Measurements from ENCODE around the gene PIGQ.

PIGQ gene

GRCh38 chr16:569445-570254 is at the start of gene PIGQ:
Gene PIGQ (plus strand): TSS chr16:569968. CDS start chr16:574075, 4,107 bp downstream.
- DNase-seq = no peak

DNA sequence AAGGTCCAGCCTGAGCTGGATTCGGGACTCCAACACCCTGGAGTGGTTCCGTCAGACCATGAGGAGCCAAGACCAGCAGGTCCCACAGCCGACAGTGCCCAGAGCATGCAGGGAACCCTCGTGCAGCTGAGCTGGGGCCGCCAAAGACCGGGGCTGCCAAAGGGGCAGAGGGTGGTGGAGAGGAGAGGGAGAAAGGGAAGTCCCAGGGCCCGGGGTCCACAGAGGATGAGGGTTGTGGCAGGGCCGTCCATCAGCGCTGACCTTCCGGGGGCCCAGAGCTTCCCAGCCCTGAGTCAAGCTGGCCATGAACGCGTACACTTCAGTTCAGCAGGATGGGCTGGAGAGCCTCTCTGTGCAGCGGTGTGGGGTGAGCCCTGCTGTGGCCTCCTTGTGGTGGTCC is 48.9 kb upstream of the PIGQ start:
- DNase-seq = no peak

GRCh38 chr16:521381-522210 is 48.2 kb upstream of the PIGQ start:
- no peak for DNase-seq

- no peak for DNase-seq
These were observed 47.3 kb upstream of the PIGQ start for GRCh38 chr16:522320-523096.

DNA sequence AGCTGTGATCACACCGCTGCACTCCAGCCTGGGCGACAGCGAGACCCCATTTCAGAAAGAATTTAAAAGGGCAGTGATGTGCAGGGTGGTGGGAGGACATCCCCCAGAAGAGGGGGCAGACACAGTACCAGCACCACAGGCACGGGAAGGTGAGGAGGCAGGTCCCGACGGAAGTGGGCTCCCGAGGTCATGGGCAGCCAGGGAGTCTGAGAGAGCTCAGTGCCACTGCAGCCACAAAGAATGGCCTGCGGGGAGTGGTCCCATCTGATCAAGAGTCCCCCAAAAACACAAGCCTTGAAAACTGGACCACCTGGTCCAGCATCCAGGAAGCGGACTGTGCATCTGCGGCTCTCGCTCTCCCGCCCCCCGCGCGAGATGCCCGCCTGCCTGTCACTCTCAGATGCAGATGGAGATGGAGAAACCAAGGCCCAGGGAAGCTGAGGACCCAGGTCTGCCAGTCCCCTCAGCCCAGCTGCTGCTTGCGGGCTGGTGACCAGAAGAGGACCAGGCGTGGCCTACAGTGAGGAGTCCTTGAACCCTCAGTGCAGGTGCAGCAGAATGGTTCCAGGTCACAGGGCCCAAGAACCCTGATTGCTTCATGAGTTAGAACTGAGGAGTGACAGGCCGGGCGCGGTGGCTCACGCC is 46.5 kb upstream of the PIGQ start:
- no peak for DNase-seq

- DNase-seq = no peak
These were observed 45.3 kb upstream of the PIGQ start for GRCh38 chr16:524274-525040.

DNA sequence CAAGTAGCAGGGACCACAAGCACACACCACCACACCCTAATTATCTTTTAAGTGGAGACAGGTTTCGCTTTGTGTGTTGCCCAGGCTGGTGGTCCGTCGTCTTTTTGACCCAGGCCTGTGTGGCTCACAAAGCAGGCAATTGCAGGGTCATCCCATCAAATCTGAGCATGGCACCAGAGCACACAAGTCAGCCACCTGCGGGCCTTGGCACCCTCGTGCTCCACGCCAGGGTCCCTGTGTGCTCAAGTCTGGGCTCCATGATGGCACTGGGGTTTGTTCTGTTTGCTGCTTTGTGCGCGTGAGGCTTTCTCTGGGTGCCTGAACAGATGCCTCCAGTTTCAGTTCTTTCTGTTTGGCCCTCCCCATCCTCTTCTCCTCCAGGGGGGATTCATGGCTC is 44.6 kb upstream of the PIGQ start:
- DNase-seq = no peak

DNA sequence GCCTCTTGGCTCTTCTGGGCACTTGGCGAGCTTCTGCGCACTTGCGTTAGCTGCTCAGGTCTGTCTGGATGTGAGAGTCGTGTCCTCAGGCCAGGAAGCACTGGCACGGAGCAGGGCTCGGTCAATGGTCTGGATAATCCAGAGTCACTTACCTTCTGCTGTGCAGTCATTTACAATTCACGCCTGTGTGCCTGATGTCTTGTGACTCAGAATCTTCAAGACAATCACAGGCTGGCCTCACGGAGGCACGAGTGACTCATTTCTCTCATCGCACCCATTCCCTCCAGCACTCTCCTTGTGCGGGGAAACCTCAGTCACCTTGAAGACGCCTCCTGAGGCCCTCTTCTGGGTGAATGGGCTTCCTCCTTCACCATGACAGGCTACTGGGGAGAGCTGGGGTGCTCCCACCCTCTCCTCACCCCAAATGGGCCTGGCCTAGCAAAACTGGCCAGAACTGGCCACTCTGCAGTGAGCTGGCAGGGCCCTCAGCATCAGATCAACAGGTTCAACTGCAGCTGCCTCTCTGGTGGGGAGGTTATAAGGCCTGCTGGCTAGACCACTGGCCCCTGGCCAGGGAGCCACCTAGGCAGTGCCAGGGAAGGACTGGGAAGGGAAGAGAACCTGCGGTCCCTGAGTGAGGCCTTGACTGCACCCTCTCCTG is 44.1 kb upstream of the PIGQ start:
- no peak for DNase-seq

DNA sequence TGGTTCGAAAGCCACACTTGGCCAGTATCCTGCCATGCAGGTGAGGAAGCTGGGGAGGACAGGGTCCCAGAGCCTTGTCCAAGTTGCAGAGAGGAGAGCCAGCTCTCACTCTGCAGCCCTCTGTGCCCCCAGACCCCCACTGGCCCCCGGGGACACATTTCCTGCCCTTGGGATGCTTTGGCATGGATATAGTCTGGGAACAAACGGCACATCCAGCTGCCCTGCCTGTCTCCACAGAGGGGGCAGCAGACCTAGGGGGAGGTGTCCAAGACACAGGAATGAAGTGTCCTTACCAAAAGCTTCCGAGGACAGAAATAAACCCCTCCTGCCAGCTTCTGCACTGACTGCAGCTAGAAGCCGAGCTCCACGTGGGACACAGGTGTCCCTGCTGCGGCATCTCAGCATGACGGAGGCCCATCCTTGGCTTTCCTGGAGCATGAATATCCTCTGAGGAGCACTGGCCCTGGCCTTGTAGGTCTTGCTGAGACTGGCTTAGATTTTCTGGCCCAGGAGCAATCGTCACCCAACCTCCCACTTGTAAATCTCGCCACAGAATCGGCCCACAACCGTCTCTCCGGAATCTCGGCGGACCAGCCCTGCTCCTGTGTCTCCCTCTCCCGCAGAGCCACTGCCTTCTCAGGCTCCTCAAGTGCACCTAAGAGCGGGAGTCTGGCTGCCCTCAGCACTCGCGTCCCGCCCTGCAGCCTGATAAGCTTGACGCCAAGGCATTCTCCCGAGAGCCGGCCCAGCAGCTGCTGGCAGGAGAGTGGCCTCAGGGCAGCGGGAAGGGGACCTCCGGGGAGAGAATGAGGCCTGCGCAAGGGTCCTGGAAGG is 43.4 kb upstream of the PIGQ start:
- no peak for DNase-seq

GRCh38 chr16:527015-527903 is 42.5 kb upstream of the PIGQ start, which contains the start of gene CAPN15:
Gene CAPN15 (plus strand): TSS chr16:527712. CDS start chr16:546839, 19,127 bp downstream.
- peak; percentile 50 for DNase-seq

DNA sequence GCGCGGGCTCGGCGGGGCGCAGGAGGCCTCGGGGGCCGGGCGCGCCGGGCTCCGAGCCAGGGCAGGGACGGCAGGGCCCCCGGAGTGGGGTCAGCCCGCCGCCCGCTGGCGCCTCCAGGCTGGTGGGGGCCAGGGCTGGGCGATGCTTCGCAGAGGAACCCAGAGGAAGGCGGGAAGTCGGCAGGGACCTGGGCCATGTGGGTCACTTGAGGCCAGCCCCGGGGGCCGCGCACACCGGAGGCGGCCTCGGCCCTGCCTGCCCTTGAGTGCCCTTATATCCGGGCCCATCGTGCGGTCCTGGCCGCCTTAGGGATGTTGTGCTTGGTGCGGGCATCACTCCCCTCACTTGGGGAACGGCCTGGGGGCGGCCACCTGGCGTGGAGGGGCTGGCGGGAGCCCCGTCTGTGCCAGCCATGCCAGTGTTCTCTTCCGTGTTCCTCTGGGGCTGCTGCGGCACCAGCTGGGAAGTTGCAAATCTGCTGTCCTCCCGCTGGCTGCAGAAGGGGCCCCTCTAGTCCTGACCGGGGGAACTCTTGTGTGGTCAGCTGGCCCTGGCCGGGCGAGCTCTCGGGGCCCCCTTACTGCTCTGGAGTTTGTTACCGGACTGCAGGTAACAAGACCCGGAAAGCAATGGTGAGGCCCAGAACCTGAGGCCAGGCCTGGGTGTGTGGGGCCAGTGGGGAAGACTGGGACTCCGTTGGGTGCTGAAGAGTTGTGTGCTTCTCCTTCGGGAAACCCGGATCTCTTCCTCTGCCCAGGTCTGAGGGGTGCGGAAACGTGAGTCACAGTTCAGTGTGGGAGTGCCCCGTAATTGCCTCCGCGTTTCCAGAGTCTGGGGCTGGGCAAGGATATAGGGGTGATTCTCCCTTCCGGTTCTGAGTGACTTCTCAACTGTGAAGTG is 41.4 kb upstream of the PIGQ start:
- no peak for DNase-seq

GRCh38 chr16:529012-529575 is 40.7 kb upstream of the PIGQ start:
- DNase-seq = no peak

DNA sequence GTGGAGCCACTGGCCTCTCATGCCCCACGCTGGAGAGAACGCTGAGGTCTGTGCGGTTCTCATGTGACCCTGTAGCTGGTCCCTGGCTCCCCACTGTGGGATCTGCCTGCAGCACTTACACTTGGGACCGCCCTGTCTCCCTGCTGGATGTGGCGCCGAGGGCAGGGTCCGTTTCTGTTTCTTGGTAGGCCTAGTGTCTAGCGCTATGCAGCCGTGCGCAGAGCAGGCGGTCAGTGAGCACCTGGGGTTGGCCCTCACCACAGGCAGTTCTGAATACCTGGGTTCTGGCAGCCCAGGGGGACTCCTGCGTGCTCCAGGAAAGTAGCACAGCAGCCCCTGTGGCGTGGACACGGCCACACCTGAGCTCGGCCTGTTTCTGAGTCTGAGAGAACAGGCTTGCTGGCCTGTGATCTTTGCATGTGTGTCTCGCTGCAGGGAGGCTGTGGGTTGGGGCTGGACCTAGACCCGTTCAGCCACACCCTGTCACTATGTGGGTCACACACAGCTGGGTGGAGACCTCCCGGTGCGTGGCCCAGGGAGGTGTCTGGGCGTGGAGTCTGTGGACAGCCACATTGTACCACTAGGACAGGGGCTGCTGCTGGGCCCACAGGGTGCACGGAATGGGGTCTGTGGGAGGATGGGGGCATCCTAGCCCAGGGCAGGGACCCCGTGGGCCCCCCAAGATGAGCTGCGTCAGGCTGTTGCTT is 39.5 kb upstream of the PIGQ start:
- DNase-seq = no peak

- DNase-seq = no peak
These were observed 38.2 kb upstream of the PIGQ start for GRCh38 chr16:531494-532125.

DNA sequence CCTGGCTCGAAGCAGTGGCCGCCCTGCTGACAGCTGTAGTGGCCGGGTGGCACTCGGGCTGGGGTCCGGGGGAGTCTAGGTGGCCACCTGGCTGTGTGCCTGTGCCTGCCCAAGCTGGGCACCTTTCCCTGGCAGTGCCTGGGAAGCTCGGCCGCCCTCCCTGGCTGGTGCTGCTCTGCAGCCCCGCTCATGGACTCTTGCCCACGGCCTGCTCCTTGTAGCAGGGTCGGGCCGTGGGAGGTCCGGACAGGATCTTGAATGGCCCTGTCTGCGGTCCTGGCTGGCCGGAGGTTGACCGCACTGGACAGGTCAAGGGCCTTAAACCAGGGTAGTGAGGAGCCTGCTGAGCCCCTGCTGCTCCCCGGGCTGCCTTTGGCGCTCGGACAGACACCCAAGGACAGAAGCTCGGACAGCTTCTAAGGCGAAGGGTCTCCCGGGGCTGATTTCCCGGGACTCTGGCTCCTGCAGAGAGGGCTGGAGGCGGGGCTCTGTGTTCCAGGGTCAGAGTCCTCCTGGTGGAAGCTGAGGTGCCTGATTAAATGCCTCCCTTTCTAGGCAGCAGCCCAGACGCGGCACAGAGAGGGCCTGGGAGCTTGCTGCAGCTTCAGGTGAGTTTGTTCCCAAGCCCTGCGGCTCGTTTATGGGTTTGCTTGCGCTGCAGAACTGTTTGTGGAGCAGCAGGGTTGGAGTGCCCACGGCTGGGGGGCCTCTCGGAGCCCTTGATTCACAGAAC is 36.2 kb upstream of the PIGQ start:
- DNase-seq = no peak

GRCh38 chr16:534135-534534 is 35.6 kb upstream of the PIGQ start:
- no peak for DNase-seq

All from NCI-H524 treated with DMSO at 0.1 percent for 48 hours (cell line).